ENCODE data around the gene FBN3.

FBN3 gene

GRCh38 chr19:8094336-8094735 lies 55.1 kb downstream of the FBN3 start:
- no peaks in the 10 kb centered on the region for H3K36me3 ChIP-seq (ENCODE audit: control insufficient read depth in 2 of 2, insufficient read depth in 1 of 2, low read length in 2 of 2)
- H3K9me3 ChIP-seq (ENCODE audit: control insufficient read depth, insufficient read depth, low read depth, low read length): no peaks in the 10 kb centered on the region
- CTCF ChIA-PET: interaction anchor here (0.6 kb wide), 1 partner anchor 112 kb away, joined by 4 read pairs; no protein-coding TSS in a partner anchor
- H3K4me3 ChIP-seq (ENCODE audit: low read depth, low read length): no peak overlapping the region
- H3K4me1 ChIP-seq (ENCODE audit: control insufficient read depth, insufficient read depth, low read length): no peaks in the 10 kb centered on the region
- POLR2A ChIA-PET: interaction anchor here (0.5 kb wide), 1 partner anchor 10 kb away, joined by 4 read pairs; no protein-coding TSS in a partner anchor
- H3K27ac ChIP-seq (ENCODE audit: extremely low read depth, low read depth, low read length): no peak overlapping the region
- no peak for TF ChIP-seq ZNF114 (tag by site-specific recombination; IDR thresholded peaks at IDR 0.05)
- TF ChIP-seq GFI1B (tag by site-specific recombination; IDR thresholded peaks at IDR 0.05): no peak
- no peak for TF ChIP-seq ZNF560 (tag by site-specific recombination; IDR thresholded peaks at IDR 0.05; ENCODE audit: borderline replicate concordance)
- TF ChIP-seq ZNF558 (tag by site-specific recombination; IDR thresholded peaks at IDR 0.05): no peak
- TF ChIP-seq SP2 (tag by site-specific recombination; IDR thresholded peaks at IDR 0.05): no peak
- TF ChIP-seq ZSCAN23 (tag by site-specific recombination; IDR thresholded peaks at IDR 0.05): no peak
- no peak for TF ChIP-seq PATZ1 (tag by site-specific recombination; IDR thresholded peaks at IDR 0.05)
- TF ChIP-seq, protein P1, sequence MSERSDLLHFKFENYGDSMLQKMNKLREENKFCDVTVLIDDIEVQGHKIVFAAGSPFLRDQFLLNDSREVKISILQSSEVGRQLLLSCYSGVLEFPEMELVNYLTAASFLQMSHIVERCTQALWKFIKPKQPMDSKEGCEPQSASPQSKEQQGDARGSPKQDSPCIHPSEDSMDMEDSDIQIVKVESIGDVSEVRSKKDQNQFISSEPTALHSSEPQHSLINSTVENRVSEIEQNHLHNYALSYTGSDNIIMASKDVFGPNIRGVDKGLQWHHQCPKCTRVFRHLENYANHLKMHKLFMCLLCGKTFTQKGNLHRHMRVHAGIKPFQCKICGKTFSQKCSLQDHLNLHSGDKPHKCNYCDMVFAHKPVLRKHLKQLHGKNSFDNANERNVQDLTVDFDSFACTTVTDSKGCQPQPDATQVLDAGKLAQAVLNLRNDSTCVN (tag by site-specific recombination; optimal IDR thresholded peaks at IDR 0.05): no peak
- no peak for TF ChIP-seq ZNF555 (tag by site-specific recombination; conservative IDR thresholded peaks at IDR 0.05)
- no peak for TF ChIP-seq PRDM10 (tag by site-specific recombination; IDR thresholded peaks at IDR 0.05)
- no peak for TF ChIP-seq IKZF3 (tag by site-specific recombination; IDR thresholded peaks at IDR 0.05)
- TF ChIP-seq, protein P2, sequence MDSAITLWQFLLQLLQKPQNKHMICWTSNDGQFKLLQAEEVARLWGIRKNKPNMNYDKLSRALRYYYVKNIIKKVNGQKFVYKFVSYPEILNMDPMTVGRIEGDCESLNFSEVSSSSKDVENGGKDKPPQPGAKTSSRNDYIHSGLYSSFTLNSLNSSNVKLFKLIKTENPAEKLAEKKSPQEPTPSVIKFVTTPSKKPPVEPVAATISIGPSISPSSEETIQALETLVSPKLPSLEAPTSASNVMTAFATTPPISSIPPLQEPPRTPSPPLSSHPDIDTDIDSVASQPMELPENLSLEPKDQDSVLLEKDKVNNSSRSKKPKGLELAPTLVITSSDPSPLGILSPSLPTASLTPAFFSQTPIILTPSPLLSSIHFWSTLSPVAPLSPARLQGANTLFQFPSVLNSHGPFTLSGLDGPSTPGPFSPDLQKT (IDR thresholded peaks at IDR 0.05; ENCODE audit: borderline replicate concordance, low read depth, low read length): no peak
- TF ChIP-seq ZNF155 (tag by site-specific recombination; IDR thresholded peaks at IDR 0.05): no peak
- no peak for TF ChIP-seq BCL11B (tag by site-specific recombination; IDR thresholded peaks at IDR 0.05; ENCODE audit: low read depth)
- TF ChIP-seq, protein P3, sequence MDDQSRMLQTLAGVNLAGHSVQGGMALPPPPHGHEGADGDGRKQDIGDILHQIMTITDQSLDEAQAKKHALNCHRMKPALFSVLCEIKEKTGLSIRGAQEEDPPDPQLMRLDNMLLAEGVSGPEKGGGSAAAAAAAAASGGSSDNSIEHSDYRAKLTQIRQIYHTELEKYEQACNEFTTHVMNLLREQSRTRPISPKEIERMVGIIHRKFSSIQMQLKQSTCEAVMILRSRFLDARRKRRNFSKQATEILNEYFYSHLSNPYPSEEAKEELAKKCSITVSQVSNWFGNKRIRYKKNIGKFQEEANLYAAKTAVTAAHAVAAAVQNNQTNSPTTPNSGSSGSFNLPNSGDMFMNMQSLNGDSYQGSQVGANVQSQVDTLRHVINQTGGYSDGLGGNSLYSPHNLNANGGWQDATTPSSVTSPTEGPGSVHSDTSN (CRISPR knock-in tag; IDR thresholded peaks at IDR 0.05): no peak

DNA sequence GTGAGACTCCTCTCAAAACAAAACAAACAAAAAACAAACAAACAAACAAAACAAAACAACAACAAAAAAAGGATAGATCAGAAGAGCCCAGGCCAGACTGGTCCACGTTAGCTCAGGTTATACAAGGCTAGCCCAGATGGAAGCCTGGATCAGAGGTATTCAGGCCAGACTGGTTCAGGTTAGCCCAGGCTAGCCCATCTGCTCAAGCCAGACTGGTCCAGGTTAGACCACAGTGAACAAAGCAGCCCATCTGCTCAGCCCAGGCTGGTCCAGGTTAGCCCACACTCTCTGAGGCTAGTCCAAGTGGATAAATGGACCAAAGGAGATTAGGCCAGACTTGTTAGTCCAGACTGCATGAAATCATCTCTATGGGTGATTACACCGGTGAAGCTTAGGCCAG lies 55.7 kb downstream of the FBN3 start:
- no peaks in the 10 kb centered on the region for H3K4me1 ChIP-seq (ENCODE audit: control insufficient read depth, insufficient read depth, low read length)
- no peak for TF ChIP-seq PRDM2 (tag by site-specific recombination; IDR thresholded peaks at IDR 0.05; ENCODE audit: borderline replicate concordance)
- H3K9me3 ChIP-seq (ENCODE audit: control insufficient read depth, insufficient read depth, low read depth, low read length): no peaks in the 10 kb centered on the region
- no peak overlapping the region for H3K4me3 ChIP-seq (ENCODE audit: low read depth, low read length)
- H3K27ac ChIP-seq (ENCODE audit: extremely low read depth, low read depth, low read length): no peak overlapping the region
- CTCF ChIA-PET: interaction anchor here (0.6 to 1.0 kb wide), 2 partner anchors 65 to 113 kb away, joined by 3 to 4 read pairs; no protein-coding TSS in a partner anchor
- POLR2A ChIA-PET: interaction anchor here (0.5 kb wide), 1 partner anchor 10 kb away, joined by 4 read pairs; no protein-coding TSS in a partner anchor
- H3K36me3 ChIP-seq (ENCODE audit: control insufficient read depth in 2 of 2, insufficient read depth in 1 of 2, low read length in 2 of 2): no peaks in the 10 kb centered on the region

Data from HEK293 (cell line).